Measurements from ENCODE around the gene STXBP5.
"Not testable (repeated sequence)": the region's sequence is repeated elsewhere in the genome, so short reads cannot be mapped to it uniquely, and the experiment has no call there.

Gene STXBP5

DNA sequence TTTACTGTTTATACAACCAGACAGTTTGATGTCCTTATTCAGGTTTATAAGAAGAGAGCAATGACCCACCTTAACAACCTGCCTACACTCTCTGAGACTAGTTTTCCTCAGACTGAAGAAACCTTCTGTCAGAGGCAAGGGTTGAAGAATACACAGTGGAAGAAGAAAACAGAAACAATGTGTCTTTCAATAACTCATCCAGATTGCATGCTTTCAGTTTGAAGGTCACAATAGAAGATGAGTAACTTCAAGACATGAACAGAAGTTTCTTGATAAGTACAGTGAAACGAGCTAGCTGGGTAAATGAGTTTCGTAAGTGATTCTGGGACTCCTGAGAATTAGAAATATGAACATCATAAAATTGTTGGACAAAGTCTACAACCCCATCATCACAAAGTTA, 141.7 kb downstream of the STXBP5 start:
- no peak overlapping the region for H3K27ac Mint-ChIP-seq
- H3K9me3 Mint-ChIP-seq: no peaks in the 10 kb centered on the region
- H3K27me3 Mint-ChIP-seq: no peaks in the 10 kb centered on the region
- peaks cover 4 to 10% of the 10 kb centered on the region in 2 donors for H3K36me3 Mint-ChIP-seq
- no peak overlapping the region for H3K4me3 Mint-ChIP-seq
- H3K4me1 Mint-ChIP-seq: peaks cover 0 to 2% of the 10 kb centered on the region in 2 donors
- ATAC-seq (replicated peaks) (no peak), DNase-seq (no peak)

- H3K4me1 Mint-ChIP-seq: no peaks in the 10 kb centered on the region
- H3K27ac Mint-ChIP-seq: no peak overlapping the region
- peaks cover 0 to 6% of the 10 kb centered on the region in 2 donors for H3K36me3 Mint-ChIP-seq
- H3K9me3 Mint-ChIP-seq: no peaks in the 10 kb centered on the region
- H3K27me3 Mint-ChIP-seq: no peaks in the 10 kb centered on the region
- no peak for DNase-seq
- ATAC-seq (replicated peaks): no peak
- no peak overlapping the region for H3K4me3 Mint-ChIP-seq
Measured at GRCh38 chr6:147347179-147347881, 143.1 kb downstream of the STXBP5 start.

DNA sequence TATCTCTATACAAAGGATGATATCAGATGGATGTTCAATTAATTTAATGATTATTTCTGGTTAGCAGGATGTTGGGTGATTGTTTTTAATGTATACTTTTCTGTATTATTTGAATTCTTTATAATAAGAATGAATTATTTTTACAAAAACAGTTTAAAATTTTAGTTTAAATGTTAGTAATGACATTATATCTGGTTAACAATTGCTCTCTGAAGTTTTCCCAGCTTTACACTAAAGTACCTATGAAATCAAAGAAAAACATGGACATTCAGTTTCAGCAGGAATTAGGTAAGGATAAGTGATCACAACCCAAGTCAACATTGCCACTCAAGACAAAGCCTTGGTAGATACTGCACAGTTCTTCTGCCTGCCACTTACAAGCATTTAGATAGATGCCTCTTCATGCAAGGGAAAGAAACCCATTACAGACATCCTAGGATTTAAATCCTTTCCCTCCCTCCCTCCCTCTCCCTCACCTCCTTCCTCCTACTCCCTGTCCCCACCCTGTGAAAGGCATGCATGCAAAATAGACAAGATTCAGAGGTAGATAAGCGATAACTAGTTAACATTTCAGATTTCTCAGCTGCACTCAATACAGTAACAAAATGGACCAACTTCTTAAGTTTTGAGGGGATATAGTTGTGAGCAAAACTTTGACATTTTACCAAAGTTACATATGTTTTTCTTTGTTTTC, 143.8 kb downstream of the STXBP5 start:
- Mint-ChIP-seq H3K27me3 (no peaks in the 10 kb centered on the region), H3K27ac (no peak overlapping the region), H3K4me1 (no peaks in the 10 kb centered on the region), H3K4me3 (no peak overlapping the region), H3K9me3 (no peaks in the 10 kb centered on the region), H3K36me3 (peaks cover 0 to 6% of the 10 kb centered on the region in 2 donors)
- no peak for ATAC-seq (replicated peaks)
- DNase-seq: no peak

GRCh38 chr6:147361311-147361981, 157.2 kb downstream of the STXBP5 start:
- no peak for DNase-seq
- Mint-ChIP-seq H3K9me3 (no peaks in the 10 kb centered on the region), H3K4me1 (peaks cover 0 to 2% of the 10 kb centered on the region in 2 donors), H3K36me3 (peaks cover 26 to 38% of the 10 kb centered on the region in 2 donors), H3K27me3 (no peaks in the 10 kb centered on the region), H3K27ac (no peak overlapping the region), H3K4me3 (no peak overlapping the region)
- no peak for ATAC-seq (replicated peaks)

- Mint-ChIP-seq H3K9me3 (no peaks in the 10 kb centered on the region), H3K36me3 (peaks cover 13 to 17% of the 10 kb centered on the region in 2 donors), H3K27ac (no peak overlapping the region), H3K4me1 (no peaks in the 10 kb centered on the region), H3K4me3 (no peak overlapping the region), H3K27me3 (no peaks in the 10 kb centered on the region)
- ATAC-seq (replicated peaks) (no peak), DNase-seq (no peak)
Measured at GRCh38 chr6:147366290-147366689, 162.1 kb downstream of the STXBP5 start.

DNA sequence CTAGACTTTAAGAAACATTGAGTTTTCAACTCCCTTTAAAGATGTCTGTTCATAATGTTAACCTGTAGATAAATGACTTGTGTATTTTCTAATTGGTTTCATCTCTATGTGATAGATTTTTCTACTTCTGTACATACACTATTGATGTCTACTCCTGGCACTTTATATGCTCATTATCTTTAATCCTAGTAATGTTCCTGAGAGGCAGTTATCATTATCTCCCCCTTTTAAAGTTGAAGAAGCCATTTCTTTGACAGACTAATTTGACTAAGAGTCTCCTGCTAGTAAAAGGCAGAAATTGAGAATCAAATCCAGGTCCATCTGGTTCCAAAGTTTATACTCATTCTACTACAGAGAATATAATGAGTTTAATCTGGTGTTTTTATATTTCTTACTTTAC, 167.1 kb downstream of the STXBP5 start:
- no peak overlapping the region for H3K27ac Mint-ChIP-seq
- no peak overlapping the region for H3K4me3 Mint-ChIP-seq
- DNase-seq (no peak), ATAC-seq (replicated peaks) (no peak)
- no peaks in the 10 kb centered on the region for H3K27me3 Mint-ChIP-seq
- H3K9me3 Mint-ChIP-seq: no peaks in the 10 kb centered on the region
- H3K4me1 Mint-ChIP-seq: no peaks in the 10 kb centered on the region
- peaks cover 10 to 17% of the 10 kb centered on the region in 2 donors for H3K36me3 Mint-ChIP-seq

GRCh38 chr6:147372806-147373205, 168.6 kb downstream of the STXBP5 start:
- peaks cover 9 to 16% of the 10 kb centered on the region in 2 donors for H3K36me3 Mint-ChIP-seq
- H3K4me1 Mint-ChIP-seq: no peaks in the 10 kb centered on the region
- no peaks in the 10 kb centered on the region for H3K27me3 Mint-ChIP-seq
- no peaks in the 10 kb centered on the region for H3K9me3 Mint-ChIP-seq
- DNase-seq: no peak
- no peak overlapping the region for H3K27ac Mint-ChIP-seq
- H3K4me3 Mint-ChIP-seq: no peak overlapping the region
- no peak for ATAC-seq (replicated peaks)

GRCh38 chr6:147378819-147379218, 174.6 kb downstream of the STXBP5 start:
- Mint-ChIP-seq H3K4me3 (no peak overlapping the region), H3K36me3 (peaks cover 27 to 33% of the 10 kb centered on the region in 2 donors), H3K9me3 (peaks cover 0 to 2% of the 10 kb centered on the region in 2 donors), H3K4me1 (peaks cover 0 to under 1% of the 10 kb centered on the region in 2 donors), H3K27me3 (no peaks in the 10 kb centered on the region), H3K27ac (no peak overlapping the region)
- DNase-seq: no peak
- no peak for ATAC-seq (replicated peaks)

GRCh38 chr6:147380841-147381240, 176.6 kb downstream of the STXBP5 start:
- peaks cover 22 to 34% of the 10 kb centered on the region in 2 donors for H3K36me3 Mint-ChIP-seq
- not testable (repeated sequence) for H3K27ac Mint-ChIP-seq; H3K4me3 Mint-ChIP-seq; H3K27me3 Mint-ChIP-seq; DNase-seq; ATAC-seq (replicated peaks); H3K4me1 Mint-ChIP-seq; H3K9me3 Mint-ChIP-seq

DNA sequence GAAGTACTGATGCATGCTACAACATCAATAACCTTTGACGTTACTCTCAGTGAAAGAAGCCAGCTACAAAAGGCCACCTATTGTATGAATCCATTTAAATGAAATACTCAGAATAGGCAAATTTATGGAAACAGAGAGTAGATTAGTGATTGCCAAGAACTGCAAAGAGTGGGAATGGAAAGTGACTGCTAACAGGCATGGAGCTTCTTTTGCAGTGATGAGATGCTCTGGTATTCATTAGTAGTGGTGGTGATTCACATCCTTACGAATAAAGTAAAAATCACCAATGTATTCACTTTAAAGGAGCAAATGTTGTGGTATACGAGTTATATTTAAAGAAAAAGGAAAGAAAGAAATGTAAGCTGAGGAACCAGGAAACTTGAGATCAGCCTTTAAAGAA, 177.5 kb downstream of the STXBP5 start:
- Mint-ChIP-seq H3K36me3 (peaks cover 20 to 29% of the 10 kb centered on the region in 2 donors), H3K27me3 (no peaks in the 10 kb centered on the region), H3K4me1 (peaks cover 0 to 4% of the 10 kb centered on the region in 2 donors), H3K27ac (no peak overlapping the region), H3K4me3 (no peak overlapping the region), H3K9me3 (peaks cover 0 to 2% of the 10 kb centered on the region in 2 donors)
- DNase-seq: no peak
- no peak for ATAC-seq (replicated peaks)

DNA sequence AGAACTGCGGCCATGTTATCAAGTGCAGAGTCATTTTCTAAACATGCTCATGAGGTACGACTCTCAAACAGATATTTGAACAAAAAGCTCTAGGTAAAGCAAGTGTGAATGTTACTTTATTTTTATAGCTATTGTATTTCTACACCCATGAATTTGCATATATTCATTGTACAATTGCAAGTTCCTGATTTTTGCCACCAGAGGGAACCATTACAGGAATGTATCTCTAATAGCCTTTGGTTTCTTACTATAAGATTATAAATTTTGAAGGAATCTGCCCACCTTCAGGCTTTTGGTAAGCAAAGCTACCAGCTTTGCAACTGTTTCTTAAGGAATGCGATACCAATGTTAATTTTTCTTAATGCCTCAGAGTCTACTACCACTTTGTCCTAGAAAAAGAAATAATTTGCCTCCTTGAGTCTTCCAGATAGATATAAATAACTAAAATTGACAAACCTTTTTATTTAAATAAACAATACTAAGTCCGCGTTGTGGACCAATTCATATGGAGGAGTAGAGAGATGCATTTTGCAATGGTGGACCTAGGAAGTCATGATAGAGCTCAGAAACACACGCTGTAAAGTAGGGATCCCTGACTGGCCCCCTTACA, 178.8 kb downstream of the STXBP5 start:
- DNase-seq: no peak
- Mint-ChIP-seq H3K27me3 (no peaks in the 10 kb centered on the region), H3K27ac (no peak overlapping the region), H3K4me1 (peaks cover 0 to 4% of the 10 kb centered on the region in 2 donors), H3K9me3 (peaks cover 0 to 2% of the 10 kb centered on the region in 2 donors), H3K36me3 (peaks cover 20 to 22% of the 10 kb centered on the region in 2 donors), H3K4me3 (no peak overlapping the region)
- ATAC-seq (replicated peaks): no peak

DNA sequence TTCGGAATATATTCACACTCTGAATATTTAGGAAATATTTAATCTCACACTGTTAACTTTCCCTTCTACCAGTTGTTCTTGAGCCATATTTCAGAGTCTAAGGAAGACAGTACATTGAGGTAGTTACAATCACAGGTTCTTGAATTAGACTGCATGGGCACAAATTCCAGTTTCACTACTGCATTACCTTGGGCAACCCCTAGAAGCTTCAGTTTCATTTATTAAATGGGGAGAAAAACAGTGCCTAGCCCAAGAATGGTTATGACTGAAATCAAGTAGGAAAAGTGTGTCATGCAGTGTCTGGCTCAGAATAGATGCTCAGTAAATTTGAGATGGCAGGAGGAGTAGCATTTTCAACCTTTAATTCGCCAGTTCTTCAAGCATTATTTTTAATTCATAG, 179.8 kb downstream of the STXBP5 start:
- no peak overlapping the region for H3K4me3 Mint-ChIP-seq
- peak; percentile 56 to 77 for ATAC-seq (replicated peaks)
- no peaks in the 10 kb centered on the region for H3K27me3 Mint-ChIP-seq
- no peak for DNase-seq
- H3K9me3 Mint-ChIP-seq: peaks cover 0 to 2% of the 10 kb centered on the region in 2 donors
- peaks cover 18 to 20% of the 10 kb centered on the region in 2 donors for H3K36me3 Mint-ChIP-seq
- H3K27ac Mint-ChIP-seq: no peak overlapping the region
- peaks cover 0 to 4% of the 10 kb centered on the region in 2 donors for H3K4me1 Mint-ChIP-seq

- H3K27me3 Mint-ChIP-seq: no peaks in the 10 kb centered on the region
- DNase-seq (no peak), ATAC-seq (replicated peaks) (peak; percentile 41 to 56)
- H3K27ac Mint-ChIP-seq: no peak overlapping the region
- peaks cover 0 to 2% of the 10 kb centered on the region in 2 donors for H3K9me3 Mint-ChIP-seq
- peaks cover 15 to 17% of the 10 kb centered on the region in 2 donors for H3K36me3 Mint-ChIP-seq
- no peak overlapping the region for H3K4me3 Mint-ChIP-seq
- H3K4me1 Mint-ChIP-seq: peaks cover 0 to 4% of the 10 kb centered on the region in 2 donors
Measured at GRCh38 chr6:147384737-147385710, 180.8 kb downstream of the STXBP5 start.
